Adrenal gland (tissue), 5 donors: ENCODE results near the gene FBXL14.

Experiments
- CTCF ChIP-seq, 6 experiments: fragments of 450-650 bp in 4 of 6; fragments of 200-600 bp in 2 of 6; sonication (generic) in 1 of 6; IDR thresholded peaks; 1 replicate in 5 of 6; 2 replicates in 1 of 6; pipeline versions ENCODE4 v1.5.1 to v1.8.0; 2016 to 2021; ENCODE audit warnings: antibody characterized with exemption in 6 of 6, mild to moderate bottlenecking in 2 of 6, moderate library complexity in 1 of 6
- POLR2A ChIP-seq, 2 donors: fragments of 450-650 bp; IDR thresholded peaks; one replicate each; pipeline ENCODE4 v1.6.1; 2017; ENCODE audit warnings: antibody characterized with exemption in 2 of 2, mild to moderate bottlenecking in 2 of 2, moderate library complexity in 1 of 2
- donor health status: DM: no; HTN: no; CAD: no.

GRCh38 chr12:1639538-1639937, 45.2 kb upstream of the FBXL14 start:
- TF ChIP-seq CTCF (IDR thresholded peaks at IDR 0.05) (no peak), POLR2A (IDR thresholded peaks at IDR 0.05) (no peak)
